Cardiac fibroblast (primary cell): ENCODE results near the gene AGK.
A peak's percentile ranks its signal among the peaks of the same experiment; 100 is the strongest.

ENCODE experiments used
- DNase-seq, 2 donors: peaks; one replicate each; pipeline versions ENCODE4 v3.0.0 to v3.0.0-alpha.2; 2010; ENCODE audit warnings: low read depth in 2 of 2
- H3K4me3 ChIP-seq, 2 donors: replicated peaks in 1 of 2; 1 replicate in 1 of 2; 2 replicates in 1 of 2; pipeline ENCODE4 v1.5.1; 2011; ENCODE audit warnings: low read depth in 2 of 2, low read length in 2 of 2, mild to moderate bottlenecking in 2 of 2, moderate library complexity in 1 of 2
- CTCF ChIP-seq: IDR thresholded peaks from one replicate; pipeline ENCODE4 v1.5.1; 2011; ENCODE audit warnings: low read depth, mild to moderate bottlenecking, low read length, inconsistent platforms

AGK gene

GRCh38 chr7:141663081-141663849, 112.1 kb downstream of the AGK start:
- no peak overlapping the region for H3K4me3 ChIP-seq
- TF ChIP-seq CTCF, result no peak
- DNase-seq, result peak; percentile 28 to 55

- no peak for TF ChIP-seq CTCF
- no peak overlapping the region for H3K4me3 ChIP-seq
- no peak for DNase-seq
Measured at GRCh38 chr7:141664450-141664849, 113.2 kb downstream of the AGK start.

GRCh38 chr7:141665208-141666035, 114.2 kb downstream of the AGK start:
- no peak overlapping the region for H3K4me3 ChIP-seq
- no peak for TF ChIP-seq CTCF
- DNase-seq, result no peak

GRCh38 chr7:141666071-141666470, 114.9 kb downstream of the AGK start:
- DNase-seq, result no peak
- no peak for TF ChIP-seq CTCF

GRCh38 chr7:141668853-141669252, 117.6 kb downstream of the AGK start:
- H3K4me3 ChIP-seq, result no peak overlapping the region
- no peak for DNase-seq
- TF ChIP-seq CTCF, result no peak

More at GRCh38 chr7:141666071-141666470, 114.9 kb downstream of the AGK start:
- no peak overlapping the region for H3K4me3 ChIP-seq

- peak in 1 of 2 donors; percentile 35 for DNase-seq
- TF ChIP-seq CTCF, result no peak
- no peak overlapping the region for H3K4me3 ChIP-seq
Measured at GRCh38 chr7:141671705-141672496, 120.7 kb downstream of the AGK start.
